GM18526 (cell line): Measurements from ENCODE around the gene ZNF619.
A peak's percentile ranks its signal among the peaks of the same experiment; 100 is the strongest.

Experiments used
- POLR2A ChIP-seq: IDR thresholded peaks from 3 replicates; pipeline ENCODE4 v1.6.1; 2011; ENCODE audit not compliant: insufficient read length; ENCODE audit errors: extremely low read depth

ZNF619 gene

GRCh38 chr3:40476478-40477470 lies at the start of gene ZNF619:
ZNF619 (plus strand) TSS chr3:40477122; CDS start chr3:40477980, 858 bp downstream.
- peak; percentile 40 for TF ChIP-seq POLR2A

- TF ChIP-seq POLR2A: no peak
Measured at GRCh38 chr3:40432793-40433192, 44.1 kb upstream of the ZNF619 start.

GRCh38 chr3:40437889-40438288 lies 39.0 kb upstream of the ZNF619 start:
- TF ChIP-seq POLR2A: no peak

- TF ChIP-seq POLR2A: no peak
Measured at GRCh38 chr3:40445062-40445461, 31.9 kb upstream of the ZNF619 start.

- TF ChIP-seq POLR2A: no peak
Measured at GRCh38 chr3:40445880-40446279, 31.0 kb upstream of the ZNF619 start.

- TF ChIP-seq POLR2A: no peak
Measured at GRCh38 chr3:40450438-40450837, 26.5 kb upstream of the ZNF619 start.

GRCh38 chr3:40451551-40451950 lies 25.4 kb upstream of the ZNF619 start:
- TF ChIP-seq POLR2A: no peak

GRCh38 chr3:40452057-40452456 lies 24.9 kb upstream of the ZNF619 start:
- no peak for TF ChIP-seq POLR2A

- TF ChIP-seq POLR2A: no peak
Measured at GRCh38 chr3:40452562-40452875, 24.4 kb upstream of the ZNF619 start.

GRCh38 chr3:40452876-40453730 lies 23.8 kb upstream of the ZNF619 start:
- peak; percentile 80 for TF ChIP-seq POLR2A

- TF ChIP-seq POLR2A: no peak
Measured at GRCh38 chr3:40453933-40454332, 23.0 kb upstream of the ZNF619 start.

- TF ChIP-seq POLR2A: no peak
Measured at GRCh38 chr3:40455328-40455727, 21.6 kb upstream of the ZNF619 start.

- no peak for TF ChIP-seq POLR2A
Measured at GRCh38 chr3:40456279-40456939, 20.5 kb upstream of the ZNF619 start.

GRCh38 chr3:40456940-40457823 lies 19.7 kb upstream of the ZNF619 start, which contains the start of gene RPL14:
RPL14 (plus strand) TSS chr3:40457339; CDS start chr3:40457472, 133 bp downstream.
- peak; percentile 98 for TF ChIP-seq POLR2A
